Mononuclear cell (primary cell): ENCODE data around the gene ZNF407. TPM values are rescaled to one million over a fixed set of nuclear protein-coding genes. Genes with fewer than 3 reads are reported as not detected.
A peak's percentile ranks its signal among the peaks of the same experiment; 100 is the strongest.
"Not testable (repeated sequence)": the region's sequence is repeated elsewhere in the genome, so short reads cannot be mapped to it uniquely, and the experiment has no call there.

Source experiments
- H3K27me3 ChIP-seq: 2 replicates; pipeline ENCODE4 v1.6.0; 2011; ENCODE audit warnings: low read length, control low read depth; ENCODE audit not compliant: insufficient read depth
- H3K4me1 ChIP-seq: 2 replicates; pipeline ENCODE4 v1.5.1; 2011; ENCODE audit warnings: mild to moderate bottlenecking, low read length, control low read depth; ENCODE audit not compliant: insufficient read depth
- H3K4me3 ChIP-seq: 2 replicates; pipeline ENCODE4 v1.5.1; 2011; ENCODE audit warnings: mild to moderate bottlenecking, low read length, moderate library complexity
- H3K9me3 ChIP-seq: 2 replicates; pipeline ENCODE4 v1.5.1; 2011; ENCODE audit warnings: low read depth, mild to moderate bottlenecking, control low read depth, low read length
- total RNA-seq: library from RNA; depleted of rRNA; stranded (reverse); fragments of >200 nt; gene quantifications from one replicate; pipeline ENCODE4 v1.2.3, GENCODE V29; 2012

ZNF407 gene
- total RNA-seq, 1 donor = 32.0 TPM

DNA sequence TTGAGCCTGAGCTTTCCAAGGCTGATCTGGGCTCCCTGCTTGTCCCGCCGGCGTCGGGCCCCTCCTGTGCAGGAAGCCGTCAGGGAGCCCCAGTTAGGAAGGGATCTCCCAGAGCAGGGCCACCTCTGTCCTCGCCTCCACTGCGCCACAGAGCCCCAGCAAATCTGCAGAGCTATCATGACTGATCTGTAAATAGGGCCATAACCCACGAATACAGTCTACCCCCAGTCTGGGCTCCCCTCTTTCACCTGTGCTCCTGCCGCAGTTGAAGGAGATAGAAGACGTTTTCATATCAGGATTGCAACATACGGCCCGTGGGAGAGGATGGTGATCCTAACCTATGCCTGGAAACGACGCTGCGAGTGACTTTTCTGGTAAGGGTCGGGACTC lies 472.6 kb downstream of the ZNF407 start:
- peaks cover 33% of the 10 kb centered on the region for H3K4me1 ChIP-seq
- H3K4me3 ChIP-seq = no peak overlapping the region
- no peaks in the 10 kb centered on the region for H3K27me3 ChIP-seq
- no peaks in the 10 kb centered on the region for H3K9me3 ChIP-seq

DNA sequence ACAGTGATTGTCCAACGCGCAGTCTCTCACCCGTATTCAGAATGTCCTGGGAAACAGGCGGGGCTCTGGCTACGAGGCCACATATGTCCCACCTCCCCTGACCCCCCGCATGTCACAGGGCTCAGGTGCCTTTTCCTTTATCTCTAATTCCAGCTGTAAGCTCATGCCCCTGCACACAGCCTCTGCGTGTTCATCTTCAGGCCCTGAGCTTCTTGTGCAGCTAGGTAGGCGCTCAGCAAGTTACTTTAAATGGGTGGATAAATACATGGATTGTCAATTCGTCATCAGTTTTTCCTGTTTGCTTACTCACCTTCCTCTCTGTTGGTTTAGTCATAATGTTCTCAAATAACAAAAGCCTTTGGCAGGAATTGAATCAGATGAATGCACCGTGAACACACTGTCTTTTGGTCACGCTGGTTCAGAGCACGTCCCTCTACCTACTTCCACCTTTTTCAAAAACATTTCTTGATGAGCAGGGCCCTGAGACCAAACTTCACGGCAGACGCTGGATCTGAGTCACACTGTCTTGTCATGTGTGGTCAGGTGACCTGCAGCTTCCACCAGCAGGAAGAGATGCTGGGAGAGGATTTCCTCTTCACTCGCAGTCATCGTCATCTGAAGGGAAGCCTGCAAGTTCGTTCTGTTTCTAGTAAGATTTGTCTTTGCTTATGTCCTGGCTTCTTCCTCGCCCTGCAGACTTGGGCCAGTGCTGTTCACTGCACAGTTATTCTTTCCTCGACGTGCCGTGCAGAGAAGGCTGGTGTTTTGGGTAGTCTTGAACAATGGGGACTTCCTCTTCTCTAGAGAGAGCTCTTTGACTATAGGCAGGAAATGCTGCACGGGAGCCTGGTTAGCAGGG lies 473.2 kb downstream of the ZNF407 start:
- Histone ChIP-seq H3K4me3 (peak overlapping the region; percentile 20), H3K9me3 (no peaks in the 10 kb centered on the region), H3K4me1 (peaks cover 33% of the 10 kb centered on the region), H3K27me3 (no peaks in the 10 kb centered on the region)

DNA sequence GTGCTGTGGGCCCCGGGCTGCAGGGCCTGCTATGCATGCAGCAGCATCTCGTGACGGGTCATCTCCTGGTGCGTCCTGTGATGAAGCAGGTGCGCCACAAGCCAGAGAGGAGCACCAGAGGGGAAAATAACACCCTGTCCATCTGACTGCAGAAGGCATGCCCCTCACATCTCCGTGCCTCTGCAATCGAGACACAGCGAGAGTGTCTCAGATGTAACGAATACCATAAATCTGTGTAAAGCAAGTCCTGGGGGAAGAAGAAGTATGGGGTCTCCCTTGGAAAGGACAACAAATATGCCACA lies 473.8 kb downstream of the ZNF407 start:
- peaks cover 33% of the 10 kb centered on the region for H3K4me1 ChIP-seq
- H3K27me3 ChIP-seq = no peaks in the 10 kb centered on the region
- peak overlapping the region; percentile 20 for H3K4me3 ChIP-seq
- no peaks in the 10 kb centered on the region for H3K9me3 ChIP-seq

DNA sequence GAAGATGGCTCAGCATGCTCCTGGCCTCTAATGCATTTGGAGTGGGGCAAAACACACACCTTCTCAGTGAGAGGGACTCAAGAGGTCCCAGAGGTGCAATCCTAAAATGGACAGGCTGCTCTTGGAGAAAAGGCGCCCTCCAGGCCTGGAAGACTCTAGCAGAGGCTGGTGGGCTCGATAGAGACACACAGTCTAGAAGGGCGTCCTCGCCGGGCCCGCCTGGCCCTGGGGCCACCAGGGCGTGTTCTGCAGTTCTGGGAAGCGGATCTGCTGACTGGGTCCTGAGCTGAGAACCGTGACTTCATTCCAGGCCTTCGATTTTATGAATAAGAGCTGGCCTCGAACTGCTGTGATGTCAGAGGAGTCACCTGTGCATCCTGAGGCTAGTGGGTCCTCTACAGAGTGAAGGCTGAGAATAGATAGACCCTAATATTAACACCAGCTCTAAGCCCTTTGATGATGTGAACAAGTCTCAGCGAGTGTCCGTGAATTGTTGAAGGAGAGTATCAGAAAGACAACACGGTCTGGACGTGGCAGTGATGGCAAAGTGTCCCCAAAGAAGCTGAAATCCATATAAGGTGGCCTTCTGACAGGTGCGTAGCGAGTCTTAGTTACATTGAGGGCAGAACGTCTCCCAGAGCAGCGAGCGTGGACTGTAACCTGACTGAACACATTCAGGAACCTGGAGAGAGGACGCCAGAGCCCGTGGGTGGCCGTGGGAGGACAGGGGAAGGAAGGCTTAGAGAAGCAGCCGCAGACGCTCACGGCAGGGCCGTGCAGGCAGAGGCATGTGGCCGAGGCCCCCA lies 474.4 kb downstream of the ZNF407 start:
- Histone ChIP-seq H3K4me3 (no peak overlapping the region), H3K9me3 (no peaks in the 10 kb centered on the region), H3K27me3 (no peaks in the 10 kb centered on the region), H3K4me1 (peaks cover 31% of the 10 kb centered on the region)

DNA sequence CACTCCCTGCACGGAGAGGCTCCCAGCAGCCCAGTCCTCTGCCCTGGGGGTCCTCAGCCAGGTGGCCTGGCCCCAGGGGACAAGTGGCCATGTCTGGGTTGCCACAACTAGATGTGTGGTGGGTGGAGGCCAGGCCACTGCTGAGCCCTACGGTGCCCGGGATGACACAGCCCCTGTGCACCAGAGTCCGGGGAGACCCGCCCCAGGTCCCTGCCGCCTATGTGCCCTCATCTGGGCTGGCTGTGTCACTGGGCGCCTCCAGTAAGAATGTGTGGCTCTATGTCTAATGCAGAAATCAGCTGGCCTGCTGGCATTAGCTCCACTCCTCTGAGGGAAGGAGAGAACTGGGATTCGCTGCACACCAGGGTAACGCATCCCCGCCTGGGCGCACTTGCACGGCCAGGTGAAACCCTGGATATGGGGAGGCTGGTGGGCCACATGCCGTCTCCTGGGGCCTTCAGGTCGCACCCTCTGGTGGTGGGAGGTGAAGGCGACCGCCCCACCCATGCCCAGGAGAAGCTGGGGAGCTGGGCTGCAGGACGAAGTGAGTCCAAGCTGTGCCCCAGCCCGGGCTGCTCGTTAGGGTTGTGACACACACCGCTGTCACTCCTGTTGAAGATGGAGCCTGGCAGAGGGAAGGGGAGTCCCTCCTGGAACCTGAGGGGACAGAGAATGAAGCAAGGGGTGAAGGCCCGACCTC lies 475.2 kb downstream of the ZNF407 start:
- no peaks in the 10 kb centered on the region for H3K27me3 ChIP-seq
- H3K4me3 ChIP-seq = no peak overlapping the region
- peaks cover 28% of the 10 kb centered on the region for H3K4me1 ChIP-seq
- H3K9me3 ChIP-seq = peaks cover 6% of the 10 kb centered on the region

DNA sequence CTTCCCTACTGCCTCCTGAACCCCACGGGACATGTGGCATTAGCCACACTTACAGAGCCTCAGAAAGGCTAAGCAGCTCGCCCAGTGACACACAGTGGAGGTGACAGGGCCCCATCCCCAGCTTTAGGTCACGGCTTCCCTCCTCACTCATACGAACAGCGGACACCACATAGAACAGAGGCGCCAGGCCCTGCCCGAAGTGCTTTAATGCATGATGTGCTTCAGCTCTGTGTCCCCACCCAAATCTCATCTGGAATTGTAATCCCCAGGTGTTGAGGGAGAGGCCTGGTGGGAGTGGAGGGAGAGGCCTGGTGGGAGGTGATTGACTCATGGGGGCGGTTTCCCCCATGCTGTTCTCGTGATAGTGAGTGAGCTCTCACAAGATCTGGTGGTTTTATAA lies 476.0 kb downstream of the ZNF407 start:
- Histone ChIP-seq H3K4me1 (peaks cover 28% of the 10 kb centered on the region), H3K9me3 (peaks cover 10% of the 10 kb centered on the region), H3K4me3 (no peak overlapping the region), H3K27me3 (no peaks in the 10 kb centered on the region)

DNA sequence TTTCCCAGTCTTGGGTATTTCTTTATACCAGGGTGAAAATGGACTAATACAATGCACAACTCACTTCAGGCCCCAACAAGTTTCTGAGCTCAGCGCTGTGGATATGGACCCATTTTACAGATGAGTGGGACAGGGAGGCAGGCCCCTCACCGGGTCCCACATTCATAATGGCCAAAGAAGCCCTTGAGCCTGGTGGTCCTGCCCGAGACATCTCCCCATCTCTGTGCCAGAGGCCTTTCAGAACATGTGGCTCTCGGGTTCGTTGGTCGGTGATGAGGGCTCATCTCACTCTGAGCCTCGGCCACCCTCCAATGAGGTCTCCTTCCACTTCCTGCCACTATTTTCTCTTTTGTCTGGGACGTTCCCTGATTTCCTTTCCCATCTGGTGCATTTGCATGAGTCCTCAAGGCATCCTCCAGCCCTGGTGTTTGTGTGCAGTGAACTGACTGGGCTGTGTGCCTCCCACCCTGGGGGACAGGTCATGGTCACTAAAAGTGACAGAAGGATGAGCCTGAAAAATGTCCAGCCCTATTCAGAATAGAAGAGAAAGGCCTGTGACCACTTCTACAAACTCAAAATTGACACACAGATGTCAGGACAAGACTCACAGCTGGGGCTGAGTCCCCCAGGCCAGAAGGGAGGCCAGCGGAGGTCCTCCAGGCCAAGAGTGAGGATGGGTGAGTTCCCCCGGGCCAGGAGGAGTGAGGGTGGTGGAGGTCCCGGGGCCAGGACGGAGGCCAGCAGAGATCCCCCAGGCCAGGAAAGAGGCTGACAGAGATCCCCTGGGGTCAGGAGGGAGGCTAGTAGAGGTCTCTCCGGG lies 476.7 kb downstream of the ZNF407 start:
- no peak overlapping the region for H3K4me3 ChIP-seq
- peaks cover 10% of the 10 kb centered on the region for H3K9me3 ChIP-seq
- H3K4me1 ChIP-seq = peaks cover 28% of the 10 kb centered on the region
- no peaks in the 10 kb centered on the region for H3K27me3 ChIP-seq

DNA sequence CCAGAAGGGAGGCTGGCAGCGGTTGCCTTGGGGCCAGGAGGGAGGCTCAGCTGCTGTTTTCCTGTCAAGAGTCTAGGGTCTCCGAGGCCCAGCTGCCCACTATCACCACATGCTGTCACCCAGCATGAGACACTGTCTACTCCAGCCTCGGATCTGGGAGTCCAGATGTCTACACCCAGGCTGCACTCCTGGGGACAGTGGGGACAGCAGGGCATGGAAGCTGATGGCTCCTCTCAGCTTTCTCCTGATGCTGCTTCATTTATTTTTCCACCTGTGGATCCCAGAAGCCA lies 477.3 kb downstream of the ZNF407 start:
- Histone ChIP-seq H3K9me3 (peaks cover 10% of the 10 kb centered on the region), H3K27me3 (no peaks in the 10 kb centered on the region), H3K4me1 (peaks cover 22% of the 10 kb centered on the region), H3K4me3 (no peak overlapping the region)

DNA sequence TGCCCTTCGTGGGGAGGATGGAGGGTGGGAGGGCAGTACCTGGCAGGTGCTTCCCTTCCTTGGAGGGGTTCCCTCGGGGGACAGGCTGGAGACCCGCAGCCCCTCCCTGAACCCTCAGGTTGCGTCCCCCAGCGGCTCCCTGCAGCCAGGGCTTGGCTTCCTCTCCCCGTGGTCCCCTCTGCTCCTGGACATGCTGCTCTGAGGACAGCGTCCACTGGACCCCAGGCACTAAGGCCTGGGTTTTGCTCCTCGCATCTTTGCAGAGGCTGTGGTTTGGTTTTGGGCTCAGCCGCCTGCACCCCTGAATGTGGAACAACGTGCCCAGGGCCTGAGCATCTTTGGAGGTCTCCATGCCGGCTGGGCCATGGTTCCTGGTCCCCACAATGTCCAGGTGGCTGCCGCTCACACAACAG lies 477.8 kb downstream of the ZNF407 start:
- peaks cover 10% of the 10 kb centered on the region for H3K9me3 ChIP-seq
- peaks cover 17% of the 10 kb centered on the region for H3K4me1 ChIP-seq
- H3K4me3 ChIP-seq = no peak overlapping the region
- no peaks in the 10 kb centered on the region for H3K27me3 ChIP-seq

DNA sequence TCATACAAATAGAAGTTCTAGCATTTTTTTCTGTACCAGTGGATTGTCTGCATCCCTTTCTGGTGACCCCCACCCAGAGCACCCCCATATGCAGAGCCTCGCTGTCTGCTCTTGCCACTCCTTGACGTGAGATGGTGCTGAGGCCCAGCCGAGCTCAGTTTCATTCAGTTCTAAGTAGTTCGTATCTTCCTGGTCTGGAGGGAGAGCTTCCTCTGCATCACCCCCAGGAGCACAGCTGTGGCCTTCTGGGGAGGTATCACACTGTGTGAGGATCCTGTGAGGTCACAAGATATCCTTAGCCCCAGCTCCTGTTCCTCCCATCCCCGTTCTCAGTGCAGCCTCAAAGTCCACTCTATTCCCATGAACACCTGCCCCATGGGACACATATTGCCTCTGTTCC lies 478.6 kb downstream of the ZNF407 start:
- H3K27me3 ChIP-seq = no peaks in the 10 kb centered on the region
- H3K4me3 ChIP-seq = no peak overlapping the region
- H3K4me1 ChIP-seq = peaks cover 9% of the 10 kb centered on the region
- peaks cover 10% of the 10 kb centered on the region for H3K9me3 ChIP-seq

DNA sequence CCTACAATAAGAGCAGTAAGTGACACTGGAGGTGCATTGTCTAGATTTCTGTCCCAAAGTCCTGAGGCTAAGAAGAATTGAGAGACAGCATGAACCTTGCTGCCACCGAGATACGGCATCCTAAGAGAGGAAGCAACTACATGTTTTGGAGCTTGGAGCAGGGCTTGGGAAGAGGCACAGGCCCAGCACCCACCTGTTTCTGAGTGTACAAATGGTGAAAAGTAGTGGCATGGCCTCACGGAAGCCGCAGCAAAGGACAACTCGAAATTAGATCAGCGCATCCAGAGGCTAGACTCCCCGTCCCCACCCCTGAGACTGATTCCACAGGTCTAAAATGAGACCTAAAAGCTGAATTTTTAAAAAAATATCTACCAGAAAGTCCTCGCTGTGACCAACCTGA lies 483.8 kb downstream of the ZNF407 start:
- Histone ChIP-seq H3K4me3 (no peak overlapping the region), H3K27me3 (no peaks in the 10 kb centered on the region), H3K9me3 (peaks cover 10% of the 10 kb centered on the region), H3K4me1 (no peaks in the 10 kb centered on the region)

DNA sequence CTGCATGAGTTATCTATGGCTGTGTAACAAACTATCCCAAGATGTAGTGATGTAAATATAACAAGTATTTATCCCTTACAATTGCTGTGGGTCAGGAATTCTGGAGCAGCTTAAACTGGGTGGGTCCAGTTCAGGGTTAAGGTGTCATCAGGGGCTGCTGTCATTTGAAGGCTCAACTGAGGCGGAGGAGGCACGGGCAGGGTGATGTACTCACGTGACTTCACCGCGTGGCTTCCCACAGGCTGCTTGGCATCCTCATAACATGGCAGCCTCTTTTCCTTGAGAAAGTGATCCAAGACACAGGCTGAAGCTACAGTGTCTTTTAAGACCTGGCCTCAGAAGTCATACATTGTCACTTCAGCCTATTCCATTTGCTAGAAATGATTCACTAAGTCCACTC lies 485.5 kb downstream of the ZNF407 start:
- Histone ChIP-seq H3K27me3 (no peaks in the 10 kb centered on the region), H3K9me3 (peaks cover 1% of the 10 kb centered on the region)

DNA sequence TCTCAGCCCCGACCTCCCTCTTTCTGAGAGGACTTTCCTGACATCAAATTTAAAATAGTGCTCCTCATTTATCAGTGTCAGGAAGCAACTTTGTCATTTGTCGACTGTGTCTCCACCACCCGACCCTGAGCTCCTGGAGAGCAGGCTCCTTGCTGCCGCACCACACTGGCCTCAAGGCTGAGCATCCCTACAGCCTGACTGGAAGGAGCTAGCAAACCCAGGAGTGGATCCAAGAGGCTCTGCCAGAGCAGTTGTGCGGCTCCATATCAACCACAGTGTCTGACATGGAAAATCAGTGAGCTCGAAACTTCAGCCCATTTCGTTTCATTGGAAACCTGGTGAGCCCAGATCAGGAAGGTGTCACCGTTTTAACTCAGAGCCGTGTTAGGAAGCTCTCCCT lies 486.1 kb downstream of the ZNF407 start:
- Histone ChIP-seq H3K4me3 (no peak overlapping the region), H3K9me3 (no peaks in the 10 kb centered on the region), H3K4me1 (no peaks in the 10 kb centered on the region), H3K27me3 (no peaks in the 10 kb centered on the region)

More for the DNA sequence above, 485.5 kb downstream of the ZNF407 start:
- Histone ChIP-seq H3K4me3 (no peak overlapping the region), H3K4me1 (no peaks in the 10 kb centered on the region)

DNA sequence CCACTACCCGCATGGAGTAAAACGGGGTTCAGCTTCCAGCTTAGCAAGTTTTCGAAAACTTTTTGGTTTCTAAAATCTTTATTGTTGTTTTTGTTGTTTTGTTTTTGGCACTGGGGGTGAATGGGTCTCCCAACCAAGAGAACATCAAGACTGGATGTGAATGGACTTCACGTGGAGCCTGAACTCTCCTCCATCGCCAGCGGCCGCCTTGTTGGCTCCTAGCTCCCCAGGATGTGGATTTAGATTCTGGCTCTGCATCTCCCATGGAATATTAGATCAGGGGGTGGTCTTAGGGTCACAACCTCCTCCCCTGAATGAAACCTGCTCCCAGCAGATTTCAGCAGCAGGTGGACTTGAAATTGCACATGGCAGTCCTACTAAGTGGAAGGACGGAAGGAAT lies 488.0 kb downstream of the ZNF407 start:
- H3K4me1 ChIP-seq, H3K9me3 ChIP-seq, H3K27me3 ChIP-seq, H3K4me3 ChIP-seq: not testable (repeated sequence)
